Choroid plexus epithelial cell (primary cell): ENCODE results near the gene KIF1A.

Source experiments
- DNase-seq: peaks from one replicate; pipeline ENCODE4 v3.0.0-alpha.2; 2010; ENCODE audit warnings: low read depth
- H3K4me3 ChIP-seq: 2 replicates; pipeline ENCODE4 v1.5.1; 2011; ENCODE audit warnings: low read depth, mild to moderate bottlenecking, control low read depth, low read length, moderate library complexity
- CTCF ChIP-seq: conservative IDR thresholded peaks from 2 replicates; pipeline ENCODE4 v1.5.1; 2011; ENCODE audit warnings: low read depth, mild to moderate bottlenecking, control low read depth, inconsistent platforms, low read length, moderate library complexity

The KIF1A gene

GRCh38 chr2:240777456-240778212, 42.4 kb downstream of the KIF1A start:
- no peak overlapping the region for H3K4me3 ChIP-seq
- no peak for DNase-seq
- no peak for TF ChIP-seq CTCF

- DNase-seq, result no peak
- no peak overlapping the region for H3K4me3 ChIP-seq
- TF ChIP-seq CTCF, result no peak
Measured at GRCh38 chr2:240775905-240776304, 44.1 kb downstream of the KIF1A start.

GRCh38 chr2:240774856-240775255, 45.2 kb downstream of the KIF1A start:
- H3K4me3 ChIP-seq, result no peak overlapping the region
- no peak for TF ChIP-seq CTCF
- no peak for DNase-seq

- no peak overlapping the region for H3K4me3 ChIP-seq
- DNase-seq, result no peak
- TF ChIP-seq CTCF, result no peak
Measured at GRCh38 chr2:240769096-240769495, 50.9 kb downstream of the KIF1A start.

GRCh38 chr2:240768216-240768615, 51.8 kb downstream of the KIF1A start:
- H3K4me3 ChIP-seq, result no peak overlapping the region
- no peak for DNase-seq
- TF ChIP-seq CTCF, result no peak

- H3K4me3 ChIP-seq, result no peak overlapping the region
- DNase-seq, result no peak
- TF ChIP-seq CTCF, result no peak
Measured at GRCh38 chr2:240767341-240767740, 52.7 kb downstream of the KIF1A start.

- DNase-seq, result no peak
- TF ChIP-seq CTCF, result no peak
- H3K4me3 ChIP-seq, result no peak overlapping the region
Measured at GRCh38 chr2:240766072-240766471, 53.9 kb downstream of the KIF1A start.
